G401 (cell line): ENCODE measurements around the gene WDR86. TPM values are rescaled to one million over a fixed set of nuclear protein-coding genes. Genes with fewer than 3 reads are reported as not detected.

Experiments
- DNase-seq: peaks from one replicate; pipeline ENCODE4 v3.0.0-alpha.2; 2015; ENCODE audit warnings: low spot score
- in situ Hi-C: cut with HindIII; loops from 2 replicates; pipeline ENCODE4 v1.10.0; 2016; ENCODE audit warnings: low sequenced_read_pairs, mixed read lengths
- total RNA-seq: library from RNA; depleted of rRNA; stranded (reverse); fragments of >200 nt; shearing (Covaris generic); gene quantifications from 2 replicates; pipeline ENCODE4 v1.2.3, GENCODE V29; 2014

Gene WDR86
- total RNA-seq, 1 experiment from 2014 or later: 10.2 TPM

DNA sequence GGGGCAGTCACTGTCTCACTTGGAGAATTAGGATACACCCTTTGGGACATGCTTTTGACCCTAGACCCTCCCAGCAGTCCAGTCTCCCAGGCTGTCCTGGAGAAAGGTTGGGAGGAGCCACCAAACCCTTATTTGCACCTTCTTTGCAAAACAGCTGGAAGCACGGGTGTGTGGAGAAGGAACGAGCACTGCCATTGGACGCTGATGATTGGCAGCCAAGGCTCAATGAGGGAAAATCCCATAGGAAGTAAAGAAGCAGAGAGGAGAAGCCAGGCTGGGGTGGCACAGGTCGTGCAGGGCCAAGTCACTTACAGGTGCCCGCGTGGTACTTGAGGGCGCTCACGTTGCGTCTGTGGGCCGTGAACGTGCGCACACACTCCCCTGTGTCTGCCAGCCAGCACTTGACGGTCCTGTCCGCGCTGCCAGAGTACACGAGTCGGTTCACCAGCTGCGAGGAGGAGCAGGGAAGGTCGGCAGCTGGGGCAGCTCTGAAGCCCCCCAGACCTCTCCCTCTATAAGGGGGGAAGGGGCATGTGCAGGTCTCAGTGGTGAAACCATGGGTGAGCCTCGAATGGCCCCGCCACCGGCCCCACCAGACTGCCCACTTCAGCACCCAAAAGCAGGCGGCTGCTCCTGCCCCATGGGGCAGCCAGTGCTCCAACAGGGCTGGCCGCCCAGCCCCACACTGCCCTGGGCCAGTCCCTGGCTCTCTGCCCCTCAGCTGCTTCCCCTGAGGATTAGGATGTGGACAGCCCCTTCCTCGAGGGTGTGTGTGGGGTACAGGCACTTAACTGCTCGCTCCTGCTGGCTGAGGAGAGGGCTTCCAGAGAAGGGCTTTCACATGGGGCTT lies 24.8 kb downstream of the WDR86 start:
- DNase-seq: no peak
- in situ Hi-C loops: no loop called here

DNA sequence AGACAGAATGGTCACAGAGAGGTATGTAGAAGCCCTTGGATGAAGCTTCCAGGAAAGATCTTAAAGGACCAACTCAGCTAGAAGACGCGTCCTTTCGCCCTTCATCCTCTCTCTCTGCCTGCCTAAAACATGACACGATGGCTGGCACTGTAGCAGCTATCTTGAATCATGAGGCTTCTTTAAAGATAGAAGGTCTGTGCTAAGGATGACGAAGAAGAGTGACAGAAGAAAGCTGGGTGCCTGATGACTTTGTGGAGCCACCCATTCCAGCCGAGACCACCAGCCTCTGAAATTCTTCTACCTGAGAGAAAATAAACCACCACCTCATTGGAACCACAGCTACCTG lies 25.5 kb downstream of the WDR86 start:
- DNase-seq: no peak

DNA sequence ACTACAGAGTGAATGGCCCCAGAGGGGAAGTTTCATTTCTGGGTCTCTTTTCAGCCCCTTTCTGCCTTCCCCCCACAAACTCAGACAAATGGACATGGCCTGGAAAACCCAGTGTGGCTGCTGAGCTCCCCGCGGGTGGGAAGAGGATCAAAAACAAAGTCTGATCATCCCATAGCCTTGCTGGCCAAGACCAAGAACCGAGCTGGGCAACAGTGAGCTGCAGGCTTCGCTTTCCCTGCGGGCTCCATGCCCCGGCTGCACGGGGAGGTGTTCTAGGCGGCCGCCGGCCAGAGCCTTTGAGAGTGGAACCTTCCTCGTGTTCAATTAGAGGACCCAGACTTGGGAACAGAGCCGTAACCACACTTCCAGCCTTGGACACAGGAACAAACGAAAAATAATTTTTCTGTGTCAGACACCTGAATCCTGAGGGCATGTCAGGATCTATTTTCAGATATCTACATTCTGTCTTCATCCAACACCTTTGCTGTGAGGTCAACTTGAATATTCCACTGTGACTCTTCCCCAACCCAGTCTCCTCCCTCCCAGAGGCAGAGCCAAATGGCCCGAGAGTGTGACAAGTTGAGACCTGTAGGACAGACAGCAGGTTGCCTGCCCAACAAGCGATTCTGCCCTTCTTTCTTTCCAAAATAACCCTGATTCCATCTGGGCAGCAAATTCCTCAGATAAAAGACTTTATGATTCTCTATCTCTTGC lies 26.0 kb downstream of the WDR86 start:
- peak; percentile 77 for DNase-seq
- in situ Hi-C loops: no loop called here

More for the DNA sequence above, 25.5 kb downstream of the WDR86 start:
- in situ Hi-C loops: no loop called here

DNA sequence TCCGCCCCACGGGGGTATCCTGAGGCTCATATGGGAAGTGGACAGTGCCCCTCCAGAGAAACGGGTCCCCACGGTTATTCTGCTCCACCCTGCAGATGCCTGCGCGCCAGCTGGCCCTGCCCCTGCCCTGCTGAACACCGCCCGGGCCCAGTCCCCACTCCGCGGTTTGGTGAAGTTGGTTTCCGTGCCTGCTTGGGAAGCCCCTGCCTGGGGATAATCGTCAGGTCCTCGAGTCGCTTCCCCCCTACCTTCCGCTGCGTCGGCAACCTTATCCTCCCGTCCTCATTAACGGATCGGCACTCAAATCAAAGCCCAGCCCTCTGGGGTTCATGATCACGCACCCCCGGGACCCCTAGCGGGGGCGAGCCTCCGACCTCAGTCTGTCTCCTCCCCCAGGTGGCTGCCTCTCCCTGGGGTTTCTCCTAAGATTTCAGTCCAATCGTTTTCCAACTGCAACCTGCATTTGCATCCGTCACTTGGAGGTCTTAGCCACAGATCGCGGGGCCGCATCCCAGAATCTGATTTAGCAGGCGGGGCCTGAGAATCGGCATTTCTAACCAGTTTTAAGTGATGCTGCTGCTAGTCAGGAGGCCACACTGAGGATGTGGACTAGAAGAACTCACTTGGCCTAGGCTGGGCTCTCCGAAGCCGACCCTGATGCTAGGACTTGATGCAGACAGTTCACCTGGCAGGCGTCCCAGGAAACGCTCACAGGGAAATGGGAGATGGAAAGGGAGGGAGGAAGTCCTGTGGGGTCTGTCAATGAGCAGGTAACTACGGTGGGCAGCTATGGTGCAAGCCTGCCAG lies 27.6 kb downstream of the WDR86 start:
- in situ Hi-C loops: no loop called here
- no peak for DNase-seq

DNA sequence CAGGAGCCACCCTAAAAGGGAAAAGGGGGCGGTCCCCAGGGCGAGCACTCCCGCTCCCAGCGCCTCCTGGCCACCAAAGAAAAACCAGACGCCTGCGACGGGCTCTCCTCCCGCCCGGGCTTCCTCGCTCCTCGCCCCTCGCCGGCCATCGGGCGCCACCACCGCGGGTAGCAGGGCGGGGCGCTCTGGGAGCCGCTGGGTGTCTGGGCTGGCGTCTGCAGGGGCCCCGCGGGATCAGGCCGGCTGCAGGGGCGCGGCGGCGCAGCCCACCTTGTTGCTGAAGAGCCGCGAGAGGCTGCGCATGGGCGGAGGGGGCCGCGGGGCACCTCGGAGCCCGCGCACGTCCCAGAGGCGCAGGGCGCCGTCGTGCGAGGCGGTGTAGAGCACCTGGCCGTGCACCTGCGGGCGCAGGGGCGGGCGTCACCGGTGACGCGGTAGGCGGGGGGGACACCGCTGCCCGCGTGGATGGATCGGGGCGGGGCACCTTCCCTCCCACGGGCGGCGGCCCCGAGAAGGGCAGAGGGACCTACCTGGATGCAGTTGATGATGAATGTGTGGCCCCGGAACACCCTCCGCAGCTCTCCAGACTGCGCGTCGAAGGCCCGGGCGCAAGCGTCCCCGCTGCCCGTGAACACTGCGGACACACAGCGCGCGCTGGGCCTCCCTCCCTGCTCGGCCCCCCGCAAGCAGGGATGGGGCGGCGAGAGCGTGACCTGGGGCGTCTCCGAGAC lies 28.3 kb downstream of the WDR86 start:
- in situ Hi-C loops: no loop called here
- DNase-seq: no peak

DNA sequence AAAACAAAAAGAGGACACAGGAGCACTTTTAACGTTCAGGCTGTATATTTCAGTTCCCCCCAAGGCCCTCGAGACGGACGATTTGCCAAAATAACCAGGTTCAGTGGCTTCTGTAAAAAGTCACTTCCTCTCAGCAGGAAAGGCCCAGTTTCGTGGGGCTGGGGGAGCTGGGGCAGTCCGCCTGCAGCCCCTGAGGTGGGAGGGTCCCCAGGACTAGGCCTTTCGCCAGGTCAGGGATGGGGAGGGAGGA lies 28.8 kb downstream of the WDR86 start:
- in situ Hi-C loops: no loop called here
- no peak for DNase-seq

DNA sequence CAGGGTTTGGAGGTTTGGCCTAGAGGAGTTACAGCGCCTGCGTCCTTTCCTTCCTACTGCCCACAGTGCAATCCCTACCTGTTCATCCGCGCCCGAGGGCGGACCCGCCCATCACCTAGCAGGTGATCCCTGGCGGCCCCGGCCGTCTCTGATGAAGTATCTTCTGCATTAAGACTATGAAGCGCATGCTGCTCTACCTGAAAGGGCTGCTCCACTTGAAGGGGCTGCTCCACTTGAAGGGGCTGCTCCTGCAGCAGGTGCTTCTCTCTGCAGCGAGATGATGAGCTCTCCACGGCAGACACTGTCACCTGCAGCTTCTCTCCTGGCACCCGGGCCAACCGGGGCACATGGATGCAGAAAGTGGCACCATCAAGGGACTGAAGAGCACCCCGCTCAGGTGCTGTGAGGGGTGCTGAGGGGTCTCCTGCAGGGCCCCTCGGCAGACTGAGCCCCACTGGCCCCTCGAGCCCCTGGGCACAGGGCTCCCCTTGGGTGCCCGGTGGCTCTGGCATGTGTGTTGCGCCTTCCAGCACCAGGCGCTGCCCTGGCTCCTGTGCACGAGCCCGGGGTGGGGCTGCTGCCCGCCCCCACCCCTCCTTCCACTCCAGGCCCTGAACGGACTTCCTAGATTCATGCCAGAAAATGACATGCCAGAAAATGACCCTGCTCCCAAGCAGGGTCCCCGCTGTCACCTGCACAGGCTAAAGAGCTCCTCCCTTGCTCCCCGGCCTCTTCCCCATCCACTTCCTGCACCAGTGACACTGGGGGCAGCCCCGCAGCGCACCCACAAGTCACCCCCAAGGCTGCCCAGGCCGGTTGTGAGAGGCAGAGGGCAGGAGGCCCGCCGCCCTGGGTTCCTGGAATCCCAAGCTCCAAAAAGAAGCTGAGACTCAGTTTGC lies 29.4 kb downstream of the WDR86 start:
- DNase-seq: no peak
- in situ Hi-C loops: no loop called here

DNA sequence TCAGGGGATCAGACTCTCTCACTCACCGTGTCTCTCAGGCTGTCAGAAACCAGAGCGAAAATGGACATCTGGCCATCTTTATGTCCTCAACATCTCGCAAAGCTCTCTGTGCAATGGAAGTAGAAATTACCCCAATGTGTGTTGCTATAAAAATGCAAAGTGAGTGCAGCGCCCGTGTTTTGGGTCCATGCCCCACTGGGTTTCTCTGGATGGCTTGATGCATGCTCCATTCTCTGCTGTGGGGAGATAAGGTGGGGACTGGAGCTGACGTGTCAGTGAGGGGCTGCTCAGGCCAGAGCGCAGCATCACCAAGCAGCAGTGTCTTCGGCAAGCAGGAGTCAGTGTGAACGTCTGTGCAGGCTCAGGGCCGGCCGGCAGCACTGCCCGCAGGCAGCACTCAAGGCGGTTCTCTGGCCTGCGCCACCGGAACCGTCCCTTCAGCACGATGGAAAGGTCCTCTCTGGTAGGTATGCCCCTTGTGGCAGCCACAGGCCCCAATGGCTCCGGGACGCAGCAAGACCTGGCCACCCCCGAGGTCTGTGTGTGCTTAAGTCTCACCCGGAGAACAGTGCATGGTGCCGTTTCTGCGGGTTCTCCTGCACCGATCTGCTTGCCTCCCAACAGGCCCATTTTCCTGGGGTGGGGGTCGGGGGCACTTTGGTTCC lies 30.2 kb downstream of the WDR86 start:
- in situ Hi-C loops: no loop called here
- no peak for DNase-seq

DNA sequence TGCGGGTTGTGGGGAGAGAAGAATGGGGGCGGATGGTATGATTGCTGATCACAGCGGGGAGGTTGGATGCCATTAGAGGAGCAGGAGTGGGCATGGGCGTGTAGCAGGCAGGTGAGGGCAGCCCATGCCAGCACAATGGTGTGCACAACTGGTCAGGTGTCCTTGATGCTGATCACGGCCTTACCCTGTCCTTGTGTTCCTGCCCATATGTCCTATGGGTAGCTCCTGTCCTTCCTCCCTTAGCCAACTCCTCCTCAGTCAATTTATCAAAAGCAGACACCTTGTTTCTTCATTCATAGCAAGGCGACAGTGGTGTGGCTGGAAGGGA lies 30.7 kb downstream of the WDR86 start:
- in situ Hi-C loops: no loop called here
- no peak for DNase-seq

DNA sequence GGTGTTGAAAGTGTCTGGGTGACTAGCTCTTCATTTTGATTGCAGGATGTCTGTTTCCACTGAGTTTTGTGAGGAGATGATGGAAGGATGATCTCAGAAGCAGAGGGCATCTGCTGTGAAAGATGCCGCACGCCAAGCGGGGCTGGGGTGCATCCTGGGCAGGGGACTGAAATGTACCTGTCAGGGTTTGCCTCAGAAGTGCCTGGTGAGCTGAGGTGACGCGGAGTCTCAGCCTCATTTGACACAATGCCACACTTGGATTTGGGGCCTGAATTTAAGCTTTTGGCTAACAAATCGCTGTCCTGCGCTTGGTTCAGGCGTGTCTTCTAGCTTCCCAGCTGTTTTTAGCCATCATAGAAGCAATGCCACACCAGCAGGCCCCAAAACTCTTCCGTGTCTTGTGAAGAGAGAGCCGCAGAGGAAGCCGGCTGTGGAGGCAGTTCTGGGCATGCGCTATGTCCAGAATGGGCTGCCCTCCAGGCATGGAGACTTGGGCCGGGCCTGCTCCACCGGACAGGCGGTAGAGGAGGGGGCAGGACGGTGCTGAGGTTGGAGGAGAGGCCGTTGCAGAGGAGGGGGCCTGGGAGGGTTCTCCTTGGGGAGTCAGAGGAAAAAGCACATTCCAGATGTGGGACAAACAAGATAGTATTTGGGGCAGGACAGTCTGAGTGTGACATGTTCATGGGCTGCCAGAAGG lies 31.2 kb downstream of the WDR86 start:
- in situ Hi-C loops: no loop called here
- DNase-seq: no peak

DNA sequence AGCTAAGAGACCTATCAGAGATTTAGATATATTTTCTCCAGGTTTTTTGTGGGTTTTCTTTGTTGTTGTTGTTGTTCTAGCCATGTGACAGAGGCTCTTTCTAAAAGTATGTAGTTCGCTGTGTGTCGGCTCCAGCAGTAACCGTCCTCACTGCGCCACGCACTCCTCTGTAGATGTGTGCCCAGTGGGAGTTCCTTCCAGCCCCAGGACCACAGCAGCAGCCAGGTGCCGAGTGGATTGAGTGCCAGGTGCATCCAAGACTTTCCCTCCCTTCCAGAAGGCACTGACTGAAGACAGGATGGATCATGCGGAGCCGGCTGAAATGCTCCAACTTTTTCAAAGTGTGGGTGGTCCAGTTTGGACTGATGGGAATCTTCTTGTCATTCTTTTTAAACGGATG lies 31.8 kb downstream of the WDR86 start:
- in situ Hi-C loops: no loop called here

DNA sequence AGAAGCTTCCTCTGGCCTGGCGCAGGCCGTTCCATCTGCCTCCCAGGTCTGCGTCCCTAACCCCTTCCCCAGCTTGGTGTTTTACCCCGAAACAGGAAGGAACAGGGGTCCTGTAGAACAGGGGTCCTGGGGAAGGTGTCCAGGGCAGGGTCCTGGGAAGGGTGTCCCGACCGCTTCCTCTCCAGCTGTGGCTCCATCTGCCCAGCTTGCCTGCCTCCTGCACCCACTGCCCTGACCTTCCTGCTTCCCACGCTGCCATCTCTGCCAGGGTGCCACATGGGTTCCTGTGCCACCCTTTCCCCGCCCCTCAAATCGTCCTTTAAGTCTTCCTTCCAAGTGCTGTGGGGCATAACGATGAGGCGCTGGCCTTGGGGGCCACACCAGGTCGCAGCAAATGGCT lies 32.4 kb downstream of the WDR86 start:
- in situ Hi-C loops: no loop called here
- no peak for DNase-seq

More for the DNA sequence above, 31.8 kb downstream of the WDR86 start:
- DNase-seq: no peak

DNA sequence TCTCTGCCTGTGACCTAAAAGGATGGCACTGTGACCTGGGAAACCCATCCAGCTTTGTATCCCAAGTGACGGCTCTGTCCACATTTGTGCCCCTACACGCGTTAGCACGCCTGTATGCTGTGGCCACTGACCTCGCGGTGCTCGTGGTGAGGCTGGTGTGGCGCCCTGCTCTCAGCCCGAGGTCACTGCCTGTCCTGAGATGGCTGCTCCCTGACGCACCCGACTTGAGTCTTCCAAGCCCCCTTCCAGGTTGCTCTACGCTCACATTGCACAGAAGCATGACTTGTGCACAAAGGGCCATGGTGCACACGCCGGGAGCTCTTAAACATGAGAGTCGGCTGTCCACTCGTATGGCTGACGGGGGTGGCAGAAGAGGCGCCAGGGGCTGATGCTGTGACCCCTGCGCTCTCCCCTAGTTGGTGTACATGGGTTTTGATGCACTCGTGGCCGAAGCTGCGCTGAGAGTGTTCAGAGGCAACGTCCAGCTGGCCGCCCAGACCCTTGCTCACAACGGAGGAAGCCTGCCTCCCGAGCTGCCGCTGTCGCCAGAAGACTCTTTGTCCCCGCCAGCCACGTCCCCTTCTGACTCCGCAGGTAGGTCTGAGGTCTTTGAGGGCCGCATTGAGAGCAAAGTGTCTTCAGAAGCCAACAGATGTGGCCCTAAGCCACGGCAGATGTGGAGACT lies 33.5 kb downstream of the WDR86 start:
- no peak for DNase-seq
- in situ Hi-C loops: no loop called here

DNA sequence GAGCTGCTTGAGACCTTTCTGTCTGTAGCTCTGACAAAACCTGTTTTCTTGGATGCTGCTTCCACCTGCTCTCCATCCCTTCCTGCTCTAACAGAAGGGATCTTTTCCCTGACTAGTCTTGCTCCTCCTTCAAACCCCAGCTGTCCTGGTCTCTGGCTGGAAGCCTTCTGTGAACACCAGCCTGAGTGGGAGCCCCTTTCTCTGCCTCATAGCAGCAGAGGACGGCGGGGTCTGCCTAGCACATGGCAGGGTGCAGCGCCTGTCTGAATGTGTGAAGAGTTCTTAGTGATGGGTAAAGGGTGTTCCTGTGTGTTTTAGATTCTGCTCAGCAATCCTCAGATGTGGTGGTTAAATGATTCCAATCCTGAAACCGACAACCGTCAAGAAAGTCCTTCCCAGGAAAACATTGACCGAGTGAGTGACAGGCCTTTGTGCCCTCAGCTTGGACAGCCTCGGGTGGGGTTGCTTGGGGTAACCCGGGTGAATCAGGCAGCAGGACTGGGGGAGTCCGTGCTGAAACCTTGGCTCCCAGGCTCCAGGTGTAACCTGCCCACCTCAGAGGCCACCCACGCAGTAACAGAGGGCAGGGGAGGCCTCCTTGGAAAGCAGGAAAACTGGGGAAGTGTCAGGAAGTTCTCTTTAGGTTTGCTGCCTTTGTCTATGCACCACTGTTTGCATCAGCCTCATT lies 34.2 kb downstream of the WDR86 start:
- in situ Hi-C loops: no loop called here

DNA sequence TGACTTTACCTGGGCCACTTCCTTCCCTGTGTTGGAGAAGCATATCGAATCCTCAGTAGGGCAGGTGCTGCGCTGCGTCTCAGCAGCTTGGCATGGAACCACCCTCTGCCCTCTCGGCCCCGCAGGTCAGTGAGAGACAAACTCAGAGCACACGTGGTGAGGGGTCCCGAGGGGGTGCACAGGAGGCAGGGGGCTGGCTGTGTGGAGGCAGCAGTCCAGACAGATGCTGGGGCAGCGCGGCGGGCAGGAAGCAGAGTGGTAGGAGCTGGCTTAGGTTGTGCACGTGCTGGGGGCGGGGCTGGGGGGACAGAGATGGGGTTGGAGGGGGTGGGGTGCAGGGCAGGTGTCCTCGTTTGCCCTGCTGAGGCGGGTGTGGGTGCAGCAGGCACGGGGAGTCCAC lies 35.1 kb downstream of the WDR86 start:
- DNase-seq: no peak
- in situ Hi-C loops: no loop called here

More for the DNA sequence above, 34.2 kb downstream of the WDR86 start:
- no peak for DNase-seq

DNA sequence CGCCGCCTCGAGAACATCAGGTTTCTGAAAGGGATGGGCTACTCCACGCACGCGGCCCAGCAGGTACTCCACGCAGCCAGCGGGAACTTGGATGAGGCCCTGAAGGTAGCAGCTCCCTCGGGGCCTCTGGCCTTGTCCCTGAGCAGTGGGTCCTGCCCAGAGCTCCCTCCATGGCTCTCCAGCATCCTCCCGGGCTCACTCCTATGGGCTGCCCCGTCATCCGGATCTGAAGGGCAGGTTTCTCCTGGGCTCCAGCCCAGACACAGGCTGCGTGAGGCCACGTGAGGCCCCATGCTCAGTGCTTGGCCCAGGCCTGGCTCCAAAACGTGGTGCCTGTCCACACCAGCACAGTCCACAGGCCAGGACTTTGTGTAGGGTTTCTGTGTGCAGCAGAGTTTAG lies 35.7 kb downstream of the WDR86 start:
- in situ Hi-C loops: no loop called here
- no peak for DNase-seq

DNA sequence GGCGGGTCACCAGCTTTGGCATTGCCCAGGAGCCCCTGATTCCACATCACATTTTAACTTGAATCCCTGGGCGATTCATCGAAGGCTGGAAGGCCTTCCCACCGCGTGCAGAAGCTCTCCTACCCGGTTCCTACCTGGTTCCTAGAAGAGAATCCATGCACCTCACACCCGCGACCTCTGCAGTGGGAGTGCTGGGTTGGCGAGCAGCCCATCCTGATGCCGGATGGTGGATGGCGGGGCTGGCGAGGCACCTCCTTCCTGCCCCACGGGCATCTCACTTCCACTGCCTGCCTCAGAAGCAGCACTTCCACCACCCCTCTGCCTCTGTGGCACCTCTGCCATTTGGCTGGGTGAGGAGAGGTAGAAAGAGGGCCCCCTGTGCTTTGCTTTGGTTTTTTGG lies 36.2 kb downstream of the WDR86 start:
- DNase-seq: no peak
- in situ Hi-C loops: no loop called here
